Activated CD4-positive, alpha-beta T cell treated with anti-CD3 and anti-CD28 coated beads, Interleukin-2, amount 50 U/mL, for 4 hours (primary cell): ENCODE measurements around the gene GTF2H4.
"Not testable (repeated sequence)": the region's sequence is repeated elsewhere in the genome, so short reads cannot be mapped to it uniquely, and the experiment has no call there.

Experiments used
- DNase-seq, 2 experiments: peaks; one replicate each; pipeline ENCODE4 v3.0.0-alpha.2; 2020

Gene GTF2H4

DNA sequence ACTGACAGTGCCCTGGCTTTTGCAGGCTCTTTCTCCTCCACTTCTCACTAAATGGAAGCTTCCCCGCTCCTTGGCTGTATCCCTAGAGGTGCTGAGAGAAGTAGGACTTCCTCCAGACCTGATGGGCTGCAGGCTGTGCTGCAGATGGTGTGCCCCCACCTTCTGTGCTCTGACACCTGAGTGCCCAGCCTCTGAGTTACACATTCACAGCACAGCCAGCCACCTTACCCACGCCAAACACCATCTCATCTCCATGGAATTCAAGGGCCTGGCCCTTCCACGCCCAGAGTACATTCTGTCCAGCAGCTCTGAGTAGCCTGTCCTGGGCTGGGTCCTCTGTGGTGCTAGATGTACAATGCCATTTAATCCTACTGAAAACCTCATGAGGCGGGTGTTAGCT lies 18.6 kb downstream of the GTF2H4 start:
- DNase-seq = no peak

- not testable (repeated sequence) for DNase-seq
Observed at GRCh38 chr6:30927080-30927479, 19.1 kb downstream of the GTF2H4 start.

DNA sequence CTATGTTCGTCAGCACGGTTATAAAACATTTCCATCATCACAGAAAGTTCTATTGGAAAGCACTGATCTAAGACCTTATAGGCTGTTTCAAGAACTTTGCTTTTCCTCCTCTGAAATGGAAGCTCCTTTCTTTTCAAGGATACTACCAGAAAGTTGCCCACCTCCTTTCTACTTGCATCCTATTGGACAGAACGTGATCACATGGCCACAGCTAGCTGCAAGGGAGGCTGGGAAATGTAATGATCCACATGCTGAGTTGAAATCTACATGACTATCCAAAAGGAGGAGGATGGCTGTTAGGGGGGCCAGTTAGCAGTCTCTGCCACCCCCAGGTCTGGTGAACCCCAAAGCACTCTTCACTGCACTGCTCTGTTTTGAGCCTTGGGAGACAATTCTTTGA lies 20.7 kb downstream of the GTF2H4 start:
- DNase-seq = no peak

- no peak for DNase-seq
Observed at GRCh38 chr6:30930506-30930905, 22.5 kb downstream of the GTF2H4 start.

GRCh38 chr6:30931272-30931671 lies 23.3 kb downstream of the GTF2H4 start:
- no peak for DNase-seq

GRCh38 chr6:30931969-30932645 lies 24.1 kb downstream of the GTF2H4 start, which contains the start of gene SFTA2:
Gene SFTA2, minus strand, starts transcription at chr6:30932170. Its CDS starts 74 bp downstream, at chr6:30932096.
- DNase-seq = no peak

GRCh38 chr6:30932665-30933365 lies 24.8 kb downstream of the GTF2H4 start:
- DNase-seq = no peak

- DNase-seq = no peak
Observed at GRCh38 chr6:30935018-30935417, 27.0 kb downstream of the GTF2H4 start.

- no peak for DNase-seq
Observed at GRCh38 chr6:30937265-30937664, 29.3 kb downstream of the GTF2H4 start.

DNA sequence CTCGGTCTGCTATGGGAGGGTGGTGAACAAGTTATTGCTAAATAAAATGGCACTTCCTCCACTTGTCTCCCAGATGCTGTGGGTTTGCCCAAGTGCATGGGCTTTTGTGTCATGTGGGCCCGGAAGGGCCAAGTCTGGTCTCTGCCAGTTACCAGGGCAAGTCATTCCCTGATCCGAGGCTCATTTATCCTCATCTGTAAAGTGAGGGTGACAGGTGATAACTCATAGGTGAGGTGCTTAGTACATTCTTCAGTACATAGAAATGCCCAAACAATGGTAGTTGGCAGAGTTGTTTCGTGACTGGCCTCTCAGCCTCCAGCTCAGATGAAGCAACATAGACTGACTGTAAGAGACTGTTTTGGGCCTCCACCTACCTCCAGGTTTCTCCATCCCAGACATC lies 30.7 kb downstream of the GTF2H4 start:
- no peak for DNase-seq

DNA sequence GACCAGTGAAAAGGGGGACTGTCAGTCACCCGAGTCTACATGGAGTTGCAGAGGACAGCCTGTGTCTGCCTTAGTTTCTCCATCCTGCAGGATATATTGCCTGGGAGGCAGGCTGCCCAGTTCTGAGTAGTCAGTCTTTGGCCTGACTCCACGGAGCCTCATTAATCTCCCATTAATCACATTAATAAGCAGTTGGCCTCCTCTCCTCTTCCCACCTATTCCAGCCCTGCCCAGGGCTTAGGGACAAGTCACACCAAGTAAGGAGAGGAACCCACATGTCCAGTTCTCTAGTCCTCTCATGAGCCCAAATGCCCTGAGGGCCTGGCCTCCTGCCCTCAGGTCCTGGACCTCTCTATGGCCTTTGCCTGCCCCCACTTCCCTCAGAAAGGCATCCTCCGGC lies 31.5 kb downstream of the GTF2H4 start:
- DNase-seq = no peak

DNA sequence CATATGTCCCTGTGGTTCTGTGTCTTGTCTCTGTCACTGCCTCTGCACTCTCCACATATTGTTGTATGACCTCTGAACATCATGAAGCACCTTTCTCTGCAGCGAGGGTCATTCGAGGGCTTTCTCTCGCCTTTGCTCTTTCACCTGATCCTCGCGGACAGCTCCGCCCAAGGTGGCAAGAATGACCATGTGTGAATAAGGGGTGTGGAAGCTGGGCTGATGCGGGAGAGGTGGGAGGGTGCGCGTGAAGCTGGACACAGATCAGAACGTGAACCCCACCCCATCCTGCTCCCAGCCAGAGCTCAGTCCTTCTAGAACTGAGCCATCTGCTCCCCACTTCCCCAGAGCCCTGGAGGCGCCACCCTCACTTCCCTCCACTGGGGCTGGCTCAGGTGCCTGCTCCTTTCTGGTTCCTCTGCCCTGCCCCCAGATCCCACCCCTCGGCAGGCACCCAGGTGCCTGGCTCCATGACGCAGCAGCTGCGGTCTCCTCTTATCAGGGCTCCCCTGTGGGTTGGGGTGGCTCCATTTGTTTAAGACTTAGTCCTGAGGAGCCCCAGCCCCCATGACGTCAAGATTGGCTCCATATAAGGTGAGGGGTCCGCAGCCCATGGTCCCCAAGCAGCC lies 32.5 kb downstream of the GTF2H4 start, which contains the start of gene MUCL3:
MUCL3 (plus strand) TSS at position 613 of the 626 bp plus-strand sequence. CDS start 27 bp downstream, outside the sequence.
- DNase-seq = no peak

DNA sequence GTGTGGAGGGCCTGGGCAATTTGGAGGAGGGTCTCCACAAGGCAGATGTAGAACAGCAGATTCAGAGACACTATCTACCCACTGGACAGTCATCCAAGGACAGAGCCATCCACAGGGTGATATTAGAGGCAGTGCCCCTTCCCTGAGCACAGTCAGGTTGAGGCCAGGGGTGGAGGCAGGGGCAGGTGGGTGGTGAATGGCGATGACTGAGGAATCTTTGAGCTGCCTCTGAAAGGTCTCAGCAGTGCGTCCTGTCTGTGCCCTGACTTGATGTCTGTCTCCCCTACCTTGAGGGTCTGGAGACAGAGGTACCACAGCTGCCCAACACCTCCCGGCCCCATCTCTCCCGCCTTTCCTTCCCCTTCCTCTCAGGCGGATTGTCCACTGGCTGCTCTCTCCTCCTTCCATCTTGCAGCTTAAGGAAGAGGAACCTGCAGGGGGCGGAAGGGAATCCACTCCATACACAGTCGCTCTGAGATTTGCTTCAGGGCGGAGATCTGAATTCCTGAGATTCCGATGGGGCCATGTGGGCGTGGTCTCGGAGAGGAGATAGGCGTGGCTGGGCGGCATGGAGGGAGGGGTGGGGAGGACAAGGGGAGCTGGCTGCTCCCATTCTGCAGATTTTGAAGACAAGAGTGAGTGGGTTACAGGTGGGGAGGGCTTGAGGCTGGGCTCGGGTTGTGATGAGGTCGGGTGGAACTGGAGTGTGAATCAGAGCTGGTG lies 34.5 kb downstream of the GTF2H4 start:
- DNase-seq = no peak

DNA sequence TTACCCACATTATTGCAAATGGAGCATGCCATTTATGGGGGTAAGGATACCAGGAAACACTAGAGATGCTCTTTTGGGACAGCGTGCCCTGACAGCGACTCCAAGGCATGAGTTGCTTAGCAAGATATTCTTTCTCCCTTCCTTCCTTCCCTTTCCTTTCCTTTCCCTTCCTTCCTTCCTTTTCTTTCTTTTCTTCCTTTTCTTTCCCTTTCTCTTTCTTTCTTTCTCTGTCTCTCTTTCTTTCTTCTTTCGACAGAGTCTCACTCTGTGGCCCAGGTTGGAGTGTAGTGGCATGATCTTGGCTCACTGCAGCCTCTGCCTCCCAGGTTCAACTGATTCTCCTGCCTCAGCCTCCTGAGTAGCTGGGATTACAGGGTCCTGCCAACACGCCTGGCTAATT lies 36.0 kb downstream of the GTF2H4 start:
- no peak for DNase-seq

- DNase-seq = no peak
Observed at GRCh38 chr6:30945281-30945680, 37.3 kb downstream of the GTF2H4 start.

DNA sequence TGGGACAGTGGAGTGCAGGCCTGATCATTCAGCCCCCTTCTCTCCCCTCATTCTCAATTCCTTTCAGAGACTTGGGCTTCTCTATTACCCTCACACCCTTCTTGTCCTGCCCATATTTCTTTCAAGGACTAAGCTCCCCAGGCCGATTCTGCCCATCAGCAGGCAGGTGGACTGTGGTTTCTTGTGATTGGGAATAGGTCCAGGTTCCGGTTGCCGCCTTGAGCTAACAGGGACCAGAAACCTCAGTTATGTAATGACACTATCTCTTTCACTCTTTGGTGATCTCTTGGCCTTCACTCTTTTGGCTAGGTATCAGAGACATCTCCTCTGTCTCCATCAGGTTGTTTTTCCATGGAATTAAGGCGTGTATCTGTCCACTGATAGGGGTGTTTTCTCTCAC lies 39.2 kb downstream of the GTF2H4 start:
- DNase-seq = no peak

GRCh38 chr6:30948811-30949210 lies 40.8 kb downstream of the GTF2H4 start:
- DNase-seq = no peak

- no peak for DNase-seq
Observed at GRCh38 chr6:30951907-30952469, 44.0 kb downstream of the GTF2H4 start.

DNA sequence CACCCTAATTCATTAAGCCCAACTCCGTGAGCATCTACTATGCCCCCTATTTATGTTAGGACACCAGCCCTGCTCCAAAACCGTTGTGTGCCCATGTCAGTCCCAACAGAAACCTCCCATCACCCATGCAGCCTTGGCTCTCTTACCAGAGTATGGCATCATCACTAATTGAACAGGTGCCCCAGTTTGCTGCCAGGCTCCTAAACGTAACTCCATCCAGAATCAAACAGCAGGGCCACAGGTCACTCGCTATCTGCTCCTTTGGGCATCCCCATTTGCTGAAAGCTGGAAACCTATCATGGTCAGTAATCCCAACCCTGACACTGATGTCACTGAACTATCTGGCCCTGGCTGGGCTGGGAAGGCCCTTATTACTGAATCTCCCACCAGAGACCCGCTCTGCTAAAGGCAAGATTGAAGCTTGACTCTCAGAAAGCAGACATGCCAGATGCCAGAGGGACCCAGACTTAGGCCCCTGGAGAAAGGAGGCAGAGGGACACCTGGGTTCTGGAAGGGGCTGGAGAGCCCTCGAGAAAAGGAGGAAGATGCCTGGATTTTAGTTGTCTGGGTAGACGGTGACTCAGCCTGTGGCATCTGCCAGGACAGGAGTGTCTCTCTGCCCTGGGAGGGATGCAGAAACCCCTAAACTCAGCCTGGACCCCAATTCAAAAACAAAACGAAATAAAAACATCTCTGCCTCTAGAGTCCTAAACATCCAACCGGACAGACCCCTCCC lies 46.8 kb downstream of the GTF2H4 start:
- DNase-seq = no peak

DNA sequence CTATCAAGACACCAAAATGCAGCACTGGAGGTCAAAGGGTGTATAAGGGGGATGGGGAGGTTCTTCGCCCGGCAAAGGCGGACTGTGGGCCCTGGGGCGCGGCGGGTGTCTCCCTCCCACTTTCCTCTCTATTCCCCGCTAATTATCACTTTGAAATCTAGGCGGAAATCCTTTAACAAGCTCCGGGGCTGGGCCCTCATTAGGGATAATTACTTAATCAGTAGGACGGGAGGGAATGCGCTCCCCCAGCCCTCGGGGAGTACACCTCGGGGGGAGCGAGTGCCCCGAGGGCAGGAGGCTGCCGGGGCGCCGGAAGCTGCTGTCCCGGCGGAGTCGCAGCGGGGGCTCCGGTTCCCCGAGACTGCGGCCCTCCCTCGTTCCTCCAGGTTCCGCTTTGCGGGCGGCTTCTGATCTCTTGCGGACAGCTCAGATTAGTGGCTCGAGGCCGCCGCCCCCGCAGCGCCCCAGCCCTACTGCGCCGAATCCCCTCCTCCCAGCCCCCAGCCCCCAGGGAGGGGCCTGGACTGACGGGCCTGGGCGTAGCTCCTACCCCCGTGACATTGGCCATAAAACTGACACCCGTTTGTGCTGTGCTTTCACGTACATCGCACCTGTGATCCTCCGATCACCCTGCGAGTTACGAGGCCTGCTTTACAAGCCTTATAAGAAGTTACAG lies 47.5 kb downstream of the GTF2H4 start:
- peak; percentile 44 to 47 for DNase-seq

GRCh38 chr6:30957716-30958115 lies 49.7 kb downstream of the GTF2H4 start:
- no peak for DNase-seq
